OCI-LY1 (cell line): ENCODE data around the gene GHRH.

ENCODE experiments used
- H2AFZ ChIP-seq: fragments of 200-600 bp; sonication (generic), shearing (Covaris generic); 2 replicates; pipeline ENCODE4 v1.6.0; 2014; ENCODE audit warnings: antibody characterized with exemption, mild to moderate bottlenecking, low read length
- H3F3A ChIP-seq: fragments of 200-600 bp; sonication (generic), shearing (Covaris generic); 2 replicates; pipeline ENCODE4 v1.6.0; 2014; ENCODE audit warnings: mild to moderate bottlenecking, antibody characterized with exemption, low read length, moderate library complexity; ENCODE audit not compliant: insufficient read depth
- H3K27ac ChIP-seq: fragments of 200-600 bp; sonication (generic); 2 replicates; pipeline ENCODE4 v1.5.1; 2014; ENCODE audit warnings: low read length, mixed run types, mild to moderate bottlenecking, low read depth; ENCODE audit not compliant: poor library complexity, severe bottlenecking
- H3K27me3 ChIP-seq: fragments of 200-600 bp; sonication (generic); 2 replicates; pipeline ENCODE4 v1.6.0; 2014; ENCODE audit warnings: antibody characterized with exemption, mild to moderate bottlenecking, low read length, moderate library complexity; ENCODE audit not compliant: insufficient read depth
- H3K36me3 ChIP-seq: fragments of 200-600 bp; sonication (generic); 2 replicates; pipeline ENCODE4 v1.6.1; 2014; ENCODE audit warnings: mild to moderate bottlenecking, antibody characterized with exemption, low read length, moderate library complexity, mixed read lengths; ENCODE audit not compliant: insufficient read depth
- H3K4me1 ChIP-seq: fragments of 200-600 bp; sonication (generic); 2 replicates; pipeline ENCODE4 v1.5.1; 2014; ENCODE audit warnings: mild to moderate bottlenecking, low read length, moderate library complexity; ENCODE audit not compliant: insufficient read depth, severe bottlenecking
- H3K4me2 ChIP-seq: fragments of 200-600 bp; sonication (generic), shearing (Covaris generic); 2 replicates; pipeline ENCODE4 v1.6.1; 2014; ENCODE audit warnings: low read length
- H3K4me3 ChIP-seq: fragments of 200-600 bp; sonication (generic); 2 replicates; pipeline ENCODE4 v1.5.1; 2014; ENCODE audit warnings: low read length, low read depth, mild to moderate bottlenecking, mixed read lengths; ENCODE audit not compliant: poor library complexity, severe bottlenecking
- H3K79me2 ChIP-seq: fragments of 200-600 bp; shearing (Covaris generic); 2 replicates; pipeline ENCODE4 v1.6.1; 2016; ENCODE audit warnings: mixed run types, low read length, mixed read lengths; ENCODE audit not compliant: insufficient read depth
- H3K9ac ChIP-seq: fragments of 200-600 bp; sonication (generic), shearing (Covaris generic); 2 replicates; pipeline ENCODE4 v1.6.1; 2014; ENCODE audit warnings: mild to moderate bottlenecking, low read length, mixed read lengths
- H3K9me2 ChIP-seq: fragments of 200-600 bp; sonication (generic), shearing (Covaris generic); 2 replicates; pipeline ENCODE4 v1.6.1; 2014; ENCODE audit warnings: low read depth, mild to moderate bottlenecking, low read length, mixed read lengths
- H3K9me3 ChIP-seq: fragments of 200-600 bp; shearing (Covaris generic); 2 replicates; pipeline ENCODE4 v1.6.1; 2014; ENCODE audit warnings: low read length, mixed read lengths
- H4K20me1 ChIP-seq: fragments of 200-600 bp; sonication (generic), shearing (Covaris generic); 2 replicates; pipeline ENCODE4 v1.6.0; 2016; ENCODE audit warnings: mild to moderate bottlenecking, low read length; ENCODE audit not compliant: insufficient read depth
- CTCF ChIP-seq: fragments of 200-600 bp; sonication (generic), shearing (Covaris generic); IDR thresholded peaks from 2 replicates; pipeline ENCODE4 v1.5.1; 2017; ENCODE audit warnings: mild to moderate bottlenecking, antibody characterized with exemption, low read length, moderate library complexity, mixed read lengths
- EZH2 ChIP-seq: fragments of 200-600 bp; sonication (generic), shearing (Covaris generic); IDR thresholded peaks from 2 replicates; pipeline ENCODE4 v1.8.0; 2017; ENCODE audit warnings: borderline replicate concordance, mixed run types, mild to moderate bottlenecking, antibody characterized with exemption, low read length, moderate library complexity, mixed read lengths

The GHRH gene

GRCh38 chr20:37276494-37277252, 15.1 kb upstream of the GHRH start:
- H3K9ac ChIP-seq, result no peak overlapping the region
- no peaks in the 10 kb centered on the region for H3K27me3 ChIP-seq
- no peaks in the 10 kb centered on the region for H4K20me1 ChIP-seq
- H3K4me2 ChIP-seq, result no peak overlapping the region
- TF ChIP-seq CTCF (peak; percentile 33; the same call in 1 of the 2 replicates), EZH2 (no peak)
- H3K9me2 ChIP-seq, result no peaks in the 10 kb centered on the region
- H3K36me3 ChIP-seq, result no peaks in the 10 kb centered on the region
- no peaks in the 10 kb centered on the region for H3K9me3 ChIP-seq
- no peak overlapping the region for H2AFZ ChIP-seq
- H3K4me1 ChIP-seq, result no peaks in the 10 kb centered on the region
- H3K27ac ChIP-seq, result no peak overlapping the region
- H3K79me2 ChIP-seq, result no peaks in the 10 kb centered on the region
- H3F3A ChIP-seq, result no peaks in the 10 kb centered on the region
- no peak overlapping the region for H3K4me3 ChIP-seq

- no peak overlapping the region for H3K4me3 ChIP-seq
- no peaks in the 10 kb centered on the region for H3K4me1 ChIP-seq
- no peak overlapping the region for H3K4me2 ChIP-seq
- H3K9ac ChIP-seq, result no peak overlapping the region
- no peaks in the 10 kb centered on the region for H3K9me3 ChIP-seq
- no peaks in the 10 kb centered on the region for H3K27me3 ChIP-seq
- H3K9me2 ChIP-seq, result no peaks in the 10 kb centered on the region
- H4K20me1 ChIP-seq, result no peaks in the 10 kb centered on the region
- H3K36me3 ChIP-seq, result no peaks in the 10 kb centered on the region
- H3K27ac ChIP-seq, result no peak overlapping the region
- H3F3A ChIP-seq, result no peaks in the 10 kb centered on the region
- no peak overlapping the region for H2AFZ ChIP-seq
- no peaks in the 10 kb centered on the region for H3K79me2 ChIP-seq
- TF ChIP-seq EZH2, result no peak
- no peak for TF ChIP-seq CTCF
Observed at GRCh38 chr20:37274851-37275524, 13.4 kb upstream of the GHRH start.

GRCh38 chr20:37273988-37274387, 12.4 kb upstream of the GHRH start:
- no peak overlapping the region for H3K27ac ChIP-seq
- no peaks in the 10 kb centered on the region for H3K36me3 ChIP-seq
- no peaks in the 10 kb centered on the region for H3F3A ChIP-seq
- H3K79me2 ChIP-seq, result no peaks in the 10 kb centered on the region
- no peaks in the 10 kb centered on the region for H3K27me3 ChIP-seq
- H3K9ac ChIP-seq, result no peak overlapping the region
- TF ChIP-seq CTCF, result no peak
- TF ChIP-seq EZH2, result no peak
- H3K4me3 ChIP-seq, result no peak overlapping the region
- no peaks in the 10 kb centered on the region for H3K9me2 ChIP-seq
- no peak overlapping the region for H3K4me2 ChIP-seq
- H4K20me1 ChIP-seq, result no peaks in the 10 kb centered on the region
- no peak overlapping the region for H2AFZ ChIP-seq
- H3K4me1 ChIP-seq, result no peaks in the 10 kb centered on the region
- H3K9me3 ChIP-seq, result no peaks in the 10 kb centered on the region
